H4 (cell line): ENCODE measurements around the gene MKS1. TPM values are rescaled to one million over a fixed set of nuclear protein-coding genes. Genes with fewer than 3 reads are reported as not detected.

ENCODE experiments used
- DNase-seq: peaks from one replicate; pipeline ENCODE4 v3.0.0-alpha.2; 2015; ENCODE audit warnings: low spot score
- total RNA-seq: library from RNA; depleted of rRNA; stranded (reverse); fragments of >200 nt; shearing (Covaris generic); gene quantifications from 2 replicates; pipeline ENCODE4 v1.2.3, GENCODE V29; 2014; rRNA removed

The MKS1 gene
- total RNA-seq, 1 experiment from 2014 or later: 16.8 TPM

GRCh38 chr17:58166682-58167081 lies 52.4 kb downstream of the MKS1 start, which contains the start of gene OR4D2:
TSS of gene OR4D2 (plus strand) at chr17:58166982. CDS start at chr17:58169656, 2,674 bp downstream.
- no peak for DNase-seq

- no peak for DNase-seq
These were observed 53.1 kb downstream of the MKS1 start for GRCh38 chr17:58165981-58166380.

- no peak for DNase-seq
These were observed 57.5 kb downstream of the MKS1 start for GRCh38 chr17:58161566-58161965.

DNA sequence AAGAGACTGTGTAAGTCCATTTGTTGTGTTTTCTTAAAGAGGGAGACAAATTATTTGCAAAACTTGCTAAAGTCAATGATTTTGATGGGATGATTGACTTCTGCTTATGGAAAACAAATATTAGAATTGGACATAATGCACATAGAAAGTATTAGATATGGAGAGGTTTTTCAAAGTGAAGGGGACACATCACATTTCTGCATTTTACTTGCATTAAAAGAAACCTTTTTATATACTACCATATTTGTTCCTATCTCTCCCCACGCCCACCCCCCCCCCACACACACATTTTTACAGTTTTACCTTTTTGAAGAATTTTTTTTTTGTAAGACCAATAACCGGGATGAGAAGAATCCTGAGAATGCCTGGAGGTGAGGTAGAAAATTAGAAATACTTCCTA lies 60.9 kb downstream of the MKS1 start:
- no peak for DNase-seq

DNA sequence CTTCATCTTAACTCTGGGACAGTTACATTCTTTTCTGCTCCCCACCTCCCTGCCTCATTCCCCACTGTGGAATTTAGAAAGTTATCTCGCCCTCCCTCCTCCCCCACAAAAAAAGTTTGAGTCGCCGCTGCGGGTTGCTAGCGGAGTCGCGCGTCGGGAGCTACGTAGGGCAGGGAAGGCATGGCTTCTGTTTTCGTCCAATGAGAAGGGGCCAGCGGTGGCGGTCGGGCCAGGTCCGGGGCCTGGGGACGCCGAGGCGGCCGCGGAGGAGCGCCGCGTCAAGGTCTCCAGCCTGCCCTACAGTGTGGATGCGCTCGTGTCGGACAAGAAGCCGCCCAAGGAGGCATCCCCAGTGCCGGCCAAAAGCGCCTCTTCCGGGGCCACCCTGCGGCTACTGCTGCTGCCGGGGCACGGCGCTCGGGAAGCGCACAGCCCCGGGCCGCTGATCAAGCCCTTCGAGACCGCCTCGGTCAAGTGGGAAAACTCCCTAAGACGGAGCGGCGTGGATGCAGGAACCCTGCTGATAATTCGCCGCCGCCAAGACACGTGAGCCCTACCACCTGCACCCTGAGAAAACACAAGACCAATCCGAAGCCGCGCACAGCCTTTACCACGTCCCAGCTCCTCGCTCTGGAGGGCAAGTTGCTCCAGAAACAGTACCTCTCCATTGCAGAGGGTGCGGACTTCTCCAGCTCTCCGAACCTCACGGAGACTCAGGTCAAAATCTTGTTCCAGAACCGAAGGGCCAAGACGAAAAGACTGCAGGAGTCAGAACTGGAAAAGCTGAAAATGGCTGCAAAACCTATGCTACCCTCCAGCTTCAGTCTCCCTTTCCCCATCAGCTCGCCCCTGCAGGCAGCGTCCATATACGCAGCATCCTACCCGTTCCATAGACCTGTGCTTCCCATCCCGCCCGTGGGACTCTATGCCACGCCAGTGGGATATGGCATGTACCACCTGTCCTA lies 61.9 kb downstream of the MKS1 start:
- DNase-seq: no peak

Other genes starting within 250 kb of the MKS1 start
- 50.4 and 60.6 TPM in 2 replicates for gene VEZF1, start 231.0 kb downstream of the MKS1 start, total RNA-seq
- 432 and 491 TPM in 2 replicates for gene SRSF1, start 212.0 kb downstream of the MKS1 start, total RNA-seq
- gene DYNLL2, start 135.8 kb downstream of the MKS1 start, total RNA-seq: 10.6 and 14.5 TPM in 2 replicates
- gene OR4D1, start 70.9 kb downstream of the MKS1 start, total RNA-seq: 0.02 TPM in 1 of 2 replicates, not detected in the other
- not detected in 2 replicates for gene OR4D2, start 52.3 kb downstream of the MKS1 start, total RNA-seq
- gene EPX, start 26.5 kb downstream of the MKS1 start, total RNA-seq: 0.08 TPM in 1 of 2 replicates, not detected in the other
- not detected in 2 replicates for gene LPO, start 19.3 kb upstream of the MKS1 start, total RNA-seq
- not detected in 2 replicates for gene MPO, start 61.7 kb upstream of the MKS1 start, total RNA-seq
- not detected in 2 replicates for gene TSPOAP1, start 109.5 kb upstream of the MKS1 start, total RNA-seq
- gene SUPT4H1, start 132.9 kb upstream of the MKS1 start, total RNA-seq: 94.2 and 99.9 TPM in 2 replicates
- 1.8 and 2.1 TPM in 2 replicates for gene RNF43, start 198.3 kb upstream of the MKS1 start, total RNA-seq